Activated CD4-positive, alpha-beta T cell treated with anti-CD3 and anti-CD28 coated beads for 4 hours (primary cell): Measurements from ENCODE around the gene FKRP.
"Not testable (repeated sequence)": the region's sequence is repeated elsewhere in the genome, so short reads cannot be mapped to it uniquely, and the experiment has no call there.

ENCODE experiments used
- DNase-seq, 2 donors: peaks; one replicate each; pipeline ENCODE4 v3.0.0-alpha.2; 2020

FKRP gene

GRCh38 chr19:46759817-46760333, 14.0 kb downstream of the FKRP start:
- DNase-seq, result no peak

DNA sequence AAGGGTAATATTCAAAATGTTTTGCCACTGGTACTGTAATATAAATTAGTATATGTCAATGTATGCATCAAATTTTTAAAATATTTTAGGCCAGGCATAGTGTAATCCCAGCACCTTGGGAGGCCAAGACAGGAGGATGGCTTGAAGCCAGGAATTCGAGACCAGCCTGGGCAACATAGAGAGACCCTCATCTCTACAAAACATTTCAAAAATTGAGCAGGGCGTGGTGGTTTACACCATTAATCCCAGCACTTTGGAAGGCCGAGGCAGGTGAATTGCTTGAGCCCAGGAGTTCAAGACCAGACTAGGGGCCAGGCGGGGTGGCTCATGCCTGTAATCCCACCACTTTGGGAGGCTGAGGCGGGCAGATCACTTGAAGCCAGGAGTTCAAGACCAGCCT, 14.5 kb downstream of the FKRP start:
- DNase-seq, result no peak

DNA sequence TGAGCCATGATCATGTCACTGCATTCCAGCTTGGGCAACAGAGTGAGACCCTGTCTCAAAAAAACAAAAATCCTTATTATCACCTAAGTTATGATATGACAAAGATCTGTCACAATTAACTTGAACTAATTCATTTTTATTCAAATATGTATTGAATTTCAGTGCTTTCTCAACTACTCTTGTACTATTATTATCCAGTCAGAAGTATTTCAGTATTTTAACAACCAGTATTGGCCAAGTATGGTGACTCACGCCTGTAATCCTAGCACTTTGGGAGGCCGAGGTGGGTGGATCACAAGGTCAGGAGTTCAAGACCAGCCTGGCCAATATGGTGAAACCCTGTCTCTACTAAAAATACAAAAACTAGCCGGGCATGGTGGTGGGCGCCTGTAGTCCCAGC, 15.0 kb downstream of the FKRP start:
- not testable (repeated sequence) for DNase-seq

DNA sequence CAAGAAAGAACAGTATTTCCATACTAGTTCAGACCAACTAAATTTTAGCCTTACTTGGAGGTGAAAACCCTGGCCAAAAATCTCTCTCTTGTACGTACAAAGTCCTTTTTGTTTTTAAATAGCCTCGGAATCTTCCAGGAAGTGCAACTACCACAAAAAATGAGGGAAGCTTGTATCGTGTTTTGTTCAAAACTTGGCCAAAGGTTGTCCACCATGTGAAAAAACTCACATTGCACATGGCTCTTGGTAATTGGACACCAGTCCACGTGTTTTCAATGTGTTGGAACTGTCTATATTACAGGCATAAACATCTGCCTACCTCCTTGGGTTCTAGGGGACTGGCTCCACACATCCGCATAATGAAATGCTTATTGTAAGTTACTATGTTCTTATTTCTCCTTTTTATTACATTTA, 15.6 kb downstream of the FKRP start:
- DNase-seq, result no peak

- no peak for DNase-seq
These were observed 16.5 kb downstream of the FKRP start for GRCh38 chr19:46762245-46762890.

- DNase-seq, result no peak
These were observed 19.0 kb downstream of the FKRP start for GRCh38 chr19:46764817-46765291.

DNA sequence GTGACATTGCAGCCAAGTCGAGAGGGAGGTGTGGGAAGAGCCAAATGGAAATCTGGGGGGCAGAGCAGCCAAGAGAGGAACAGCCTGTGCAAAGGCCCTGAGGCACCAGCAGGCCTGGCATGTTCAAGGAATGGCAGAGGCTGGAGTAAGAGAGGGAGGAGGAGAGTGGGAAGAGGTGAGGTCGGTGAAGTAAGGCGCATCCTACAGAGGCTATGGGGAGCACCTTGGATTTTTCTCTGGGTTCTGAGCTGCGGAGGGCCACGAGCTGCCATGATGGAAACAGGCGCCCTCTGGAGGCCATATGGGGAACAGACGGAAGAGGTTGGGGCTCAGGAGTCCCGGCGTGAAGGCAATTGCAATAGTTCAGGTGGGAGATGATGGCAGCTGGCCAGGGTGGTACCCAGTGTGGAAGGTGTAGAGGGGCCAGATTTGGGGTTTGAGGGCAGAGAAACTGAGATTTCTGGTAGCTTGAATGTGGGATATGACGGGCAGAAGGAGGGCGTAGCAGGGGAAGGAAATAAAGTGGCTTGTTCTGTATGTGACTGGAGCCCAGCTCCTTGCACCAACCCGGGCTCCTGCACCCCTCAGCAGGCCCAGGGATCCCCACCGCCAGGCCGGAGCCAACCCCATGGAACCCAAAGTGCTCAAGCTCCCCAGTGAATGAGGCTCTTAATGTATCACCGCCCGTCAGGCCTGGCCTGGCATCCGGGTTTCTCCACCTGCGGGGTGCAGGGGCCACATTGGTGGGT, 20.9 kb downstream of the FKRP start:
- peak; percentile 51 to 60 for DNase-seq

GRCh38 chr19:46768746-46769145, 22.9 kb downstream of the FKRP start:
- not testable (repeated sequence) for DNase-seq

DNA sequence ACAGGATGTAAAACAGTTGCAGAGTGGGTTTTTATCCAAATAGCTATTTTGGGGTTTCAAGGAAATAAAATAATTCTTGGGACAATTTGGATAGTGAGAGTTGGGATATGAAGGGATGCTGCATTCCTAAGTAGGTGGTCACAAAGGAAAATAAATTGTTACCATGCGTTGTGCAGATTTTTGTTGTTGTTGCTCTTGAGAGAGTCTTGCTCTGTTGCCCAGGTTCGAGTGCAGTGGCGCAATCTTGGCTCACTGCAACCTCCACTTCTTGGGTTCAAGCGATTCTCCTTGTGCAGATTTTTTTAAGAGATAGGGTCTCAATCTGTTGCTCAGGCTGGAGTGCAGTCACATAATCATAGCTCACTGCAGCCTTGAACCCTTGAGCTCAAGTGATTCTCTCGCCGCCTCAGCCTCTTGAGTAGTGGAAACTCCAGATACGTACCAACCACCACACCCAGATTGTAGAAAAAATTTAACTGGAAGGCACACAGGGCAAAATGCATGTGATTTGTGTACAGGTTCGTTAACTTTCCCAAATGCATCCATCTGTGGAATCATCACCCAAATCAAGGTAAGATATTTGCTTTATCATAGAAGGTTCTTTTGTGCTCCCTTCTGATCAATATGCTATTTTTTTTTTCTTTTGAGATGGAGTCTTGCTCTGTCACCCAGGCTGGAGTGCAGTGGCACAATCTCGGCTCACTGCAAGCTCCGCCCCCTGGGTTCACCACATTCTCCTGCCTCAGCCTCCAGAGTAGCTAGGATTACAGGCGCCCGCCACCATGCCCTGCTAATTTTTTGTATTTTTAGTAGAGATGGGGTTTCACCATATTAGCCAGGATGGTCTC, 26.5 kb downstream of the FKRP start:
- no peak for DNase-seq

GRCh38 chr19:46773018-46773399, 27.2 kb downstream of the FKRP start:
- no peak for DNase-seq

DNA sequence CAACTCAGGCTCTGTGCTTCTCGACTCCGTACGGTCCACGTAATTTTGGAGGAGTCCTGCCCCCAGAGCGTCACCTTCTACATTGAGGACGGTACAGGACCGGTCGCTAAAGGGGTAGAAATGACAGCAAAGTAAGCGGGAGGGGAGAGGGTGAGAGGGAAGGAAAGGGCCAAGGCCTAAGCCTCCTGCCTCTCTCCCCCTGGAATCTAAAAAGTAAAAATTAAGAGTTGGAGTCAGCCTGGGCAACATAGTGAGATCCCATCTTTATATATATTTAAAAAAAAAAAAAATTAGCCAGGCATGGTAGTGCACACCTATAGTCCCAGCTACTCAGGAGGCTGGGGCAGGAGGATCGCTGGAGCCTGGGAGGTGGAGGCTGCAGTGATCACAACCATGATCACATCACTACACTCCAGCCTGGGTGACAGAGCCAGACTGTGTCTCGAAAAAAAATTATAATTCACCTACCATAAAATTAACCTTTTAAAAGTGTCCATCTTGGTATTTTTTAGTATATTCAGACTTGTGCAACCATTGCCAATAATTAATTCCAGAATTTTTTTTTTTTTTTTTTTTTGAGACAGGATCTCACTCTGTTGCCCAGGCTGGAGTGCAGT, 29.9 kb downstream of the FKRP start:
- no peak for DNase-seq

DNA sequence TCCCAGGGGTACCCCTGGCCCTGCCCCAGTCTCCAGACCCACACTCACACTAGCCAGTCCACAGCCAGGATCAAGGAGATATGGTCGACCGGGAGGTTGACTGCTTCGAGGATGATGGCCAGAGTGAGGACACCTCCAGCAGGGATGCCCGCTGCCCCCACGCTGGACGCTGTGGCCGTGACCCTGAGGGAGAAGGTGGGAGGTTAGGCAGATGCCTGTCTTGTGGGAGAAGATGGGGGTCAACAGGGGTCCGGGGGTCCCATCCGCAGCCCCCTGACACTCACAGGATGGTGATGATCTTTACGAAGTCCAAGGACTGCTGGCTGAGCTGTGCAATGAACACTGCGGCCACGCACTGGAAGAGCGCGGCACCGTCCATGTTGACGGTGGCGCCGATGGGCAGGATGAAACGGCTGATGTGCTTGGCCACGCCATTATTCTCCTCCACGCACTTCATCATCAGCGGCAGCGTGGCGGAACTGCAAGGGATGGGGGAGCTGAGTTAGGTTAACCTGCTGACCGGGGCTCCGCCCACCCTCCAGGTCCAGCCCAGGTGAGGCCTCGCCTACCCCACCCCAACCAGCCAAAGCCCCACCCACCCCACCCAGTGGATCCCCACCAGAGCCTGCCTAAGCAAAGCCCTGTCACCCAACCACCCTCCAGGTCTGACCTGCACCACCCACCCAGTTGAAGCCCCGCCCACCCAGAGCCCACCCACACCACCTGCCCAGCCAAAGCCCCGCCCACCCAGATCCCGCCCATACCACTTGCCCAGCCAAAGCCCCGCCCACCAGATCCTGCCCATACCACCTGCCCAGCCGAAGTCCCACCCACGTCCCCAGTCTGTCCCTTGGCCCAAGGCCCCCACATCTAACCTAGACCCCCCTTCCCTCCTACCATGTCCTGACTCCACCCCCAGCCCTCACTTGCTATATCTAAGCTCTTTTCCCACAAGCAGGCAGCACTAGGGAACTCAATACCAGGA, 31.4 kb downstream of the FKRP start:
- peak in 1 of 2 donors; percentile 26 for DNase-seq

DNA sequence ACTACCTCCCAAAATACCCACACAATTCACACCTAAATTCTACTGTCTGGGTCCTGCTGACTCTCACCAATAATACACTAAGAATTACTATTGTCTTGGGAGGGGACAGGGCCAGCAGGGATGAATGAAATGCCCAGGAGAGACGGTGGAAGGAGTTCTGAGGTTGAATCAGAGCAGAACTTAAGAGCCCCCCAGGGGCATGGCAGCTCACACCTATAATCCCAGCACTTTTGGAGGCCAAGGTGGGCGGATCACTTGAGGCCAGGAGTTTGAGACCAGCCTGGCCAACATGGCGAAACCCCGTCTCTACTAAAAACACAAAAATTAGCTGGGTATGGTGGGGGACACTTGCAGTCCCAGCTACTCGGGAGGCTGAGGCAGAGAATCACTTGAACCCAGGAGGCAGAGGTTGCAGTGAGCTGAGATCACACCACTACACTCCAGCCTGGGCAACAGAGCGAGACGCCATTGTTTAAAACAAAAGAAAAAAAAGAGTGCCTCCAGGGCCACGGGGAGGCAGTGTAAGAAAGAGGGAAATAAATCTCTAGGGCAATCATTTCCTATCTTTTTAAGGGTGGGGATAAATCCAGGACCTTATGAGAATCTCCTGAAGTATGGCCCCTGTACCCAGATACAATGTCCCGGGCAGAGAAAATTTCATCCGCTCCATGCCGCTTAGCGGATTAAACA, 32.2 kb downstream of the FKRP start:
- not testable (repeated sequence) for DNase-seq

- no peak for DNase-seq
These were observed 36.6 kb downstream of the FKRP start for GRCh38 chr19:46782355-46783019.

DNA sequence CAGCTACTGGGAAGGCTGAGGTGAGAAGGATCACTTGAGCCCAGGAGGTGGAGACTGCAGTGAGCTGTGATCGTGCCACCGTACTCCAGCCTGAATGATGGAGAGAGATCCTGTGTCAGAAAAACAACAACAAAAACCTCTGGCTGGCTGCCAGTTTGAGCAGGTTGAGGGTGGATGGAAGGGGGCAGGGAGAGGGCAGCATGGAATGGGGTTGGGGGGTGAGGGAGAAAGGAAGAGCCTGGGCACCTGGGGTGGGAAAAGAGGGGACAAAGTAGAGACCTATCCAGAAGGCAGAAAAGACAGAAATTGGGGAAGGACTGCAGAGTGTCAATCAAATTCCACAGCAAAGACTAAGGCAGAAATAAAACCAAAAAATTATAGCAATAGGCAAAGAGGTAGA, 37.8 kb downstream of the FKRP start:
- no peak for DNase-seq

GRCh38 chr19:46784262-46785053, 38.6 kb downstream of the FKRP start:
- DNase-seq, result peak; percentile 62 to 73

GRCh38 chr19:46785054-46785979, 39.5 kb downstream of the FKRP start:
- DNase-seq, result no peak

- no peak for DNase-seq
These were observed 40.1 kb downstream of the FKRP start for GRCh38 chr19:46785980-46786235.
